ENCODE data around the gene CD84.

- TF ChIP-seq TAF1 (IDR thresholded peaks at IDR 0.05; ENCODE audit: borderline replicate concordance, insufficient read depth, low read length) = no peak
- TF ChIP-seq REST (IDR thresholded peaks at IDR 0.05; ENCODE audit: insufficient read depth in 1 of 2, low read depth in 2 of 2, low read length in 2 of 2) = no peak
- TF ChIP-seq POLR2AphosphoS5 (IDR thresholded peaks at IDR 0.05; ENCODE audit: low read depth, low read length) = no peak
Observed at GRCh38 chr1:160619742-160620277, 40.5 kb upstream of the CD84 start.
